ENCODE data around the gene NDST3.
A peak's percentile ranks its signal among the peaks of the same experiment; 100 is the strongest.
"Not testable (repeated sequence)": the region's sequence is repeated elsewhere in the genome, so short reads cannot be mapped to it uniquely, and the experiment has no call there.

Gene NDST3

DNA sequence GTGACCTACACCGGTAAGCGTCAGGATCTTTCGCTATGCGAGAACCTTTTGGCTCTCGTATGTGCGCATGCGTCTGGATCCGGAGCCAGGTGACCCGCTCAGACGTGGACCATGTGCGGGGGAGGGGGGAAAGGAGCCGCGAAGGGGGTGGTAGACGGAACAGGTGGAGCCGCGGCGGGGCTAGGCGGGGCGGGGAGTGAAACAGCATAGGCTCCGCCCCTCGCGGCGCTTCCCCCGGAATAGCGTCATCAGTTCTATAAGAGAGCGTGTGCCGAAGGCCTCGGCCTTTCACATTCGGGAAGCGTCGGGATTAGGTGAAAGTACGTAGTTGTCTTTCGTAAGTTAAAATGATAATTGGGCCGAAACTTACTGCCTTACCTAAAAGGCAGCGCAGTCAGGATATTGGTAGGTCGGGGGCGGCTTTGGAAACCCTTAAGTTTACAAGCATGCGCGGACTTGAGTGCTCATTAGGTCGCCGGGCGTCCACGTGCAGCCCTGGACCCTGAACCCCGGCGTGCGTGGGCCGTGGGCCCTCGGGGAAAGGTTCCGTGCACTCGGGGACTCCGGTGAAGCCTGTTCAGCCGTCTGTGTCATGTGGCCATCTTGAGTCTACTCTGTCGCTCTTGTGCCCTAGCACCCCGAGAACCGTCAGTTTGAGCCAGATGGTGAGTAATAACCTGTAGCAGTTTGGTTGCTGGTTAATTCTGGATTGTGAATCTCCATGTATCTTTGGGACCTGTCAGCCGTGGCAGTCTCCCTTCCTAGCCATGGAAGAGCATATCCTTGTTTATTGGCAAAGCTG, 244.4 kb downstream of the NDST3 start:
- peak; percentile 83 to 88 for DNase-seq

DNA sequence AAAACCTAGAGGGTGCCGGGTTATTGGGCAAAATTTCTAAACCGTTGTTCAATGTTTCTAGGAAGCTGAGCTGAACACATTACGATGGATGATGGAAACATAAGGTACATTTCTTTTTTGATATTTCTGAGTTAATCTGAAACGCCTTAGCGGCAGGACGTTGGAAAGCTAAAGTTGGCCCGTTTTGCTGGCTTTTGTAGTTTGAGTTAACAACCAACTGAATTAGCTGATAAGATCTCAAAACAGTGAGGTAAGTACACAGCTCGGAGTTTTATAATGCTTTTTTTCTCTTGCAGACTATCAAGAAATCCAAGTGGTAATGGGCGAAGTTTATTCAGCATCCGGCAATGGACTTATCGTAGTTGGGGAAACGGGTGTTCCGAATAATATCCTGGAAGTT, 245.0 kb downstream of the NDST3 start:
- DNase-seq = no peak

DNA sequence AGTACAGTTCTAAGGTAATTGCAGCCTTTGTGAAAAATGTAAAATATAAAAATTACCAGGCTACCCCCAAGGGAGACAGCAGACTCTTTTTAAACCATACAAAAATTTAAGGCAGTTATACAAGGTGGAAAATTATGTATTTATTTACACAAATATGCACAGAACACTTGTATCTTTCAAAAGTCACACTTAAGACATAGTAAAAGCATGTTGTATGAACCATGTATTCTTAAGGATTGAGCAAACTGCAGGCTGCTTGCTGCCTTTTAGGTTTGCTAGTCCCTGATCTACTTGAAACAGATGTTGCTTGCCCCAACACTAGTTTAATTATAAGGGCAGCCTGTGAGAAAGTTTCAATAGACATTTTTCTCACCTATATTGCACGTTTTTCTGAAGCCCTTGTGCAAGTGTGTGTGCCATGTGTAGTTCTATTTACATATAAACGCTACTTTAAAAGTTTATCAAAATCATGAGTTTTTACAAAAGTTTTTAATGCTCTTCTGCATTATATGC, 245.7 kb downstream of the NDST3 start:
- DNase-seq = no peak

DNA sequence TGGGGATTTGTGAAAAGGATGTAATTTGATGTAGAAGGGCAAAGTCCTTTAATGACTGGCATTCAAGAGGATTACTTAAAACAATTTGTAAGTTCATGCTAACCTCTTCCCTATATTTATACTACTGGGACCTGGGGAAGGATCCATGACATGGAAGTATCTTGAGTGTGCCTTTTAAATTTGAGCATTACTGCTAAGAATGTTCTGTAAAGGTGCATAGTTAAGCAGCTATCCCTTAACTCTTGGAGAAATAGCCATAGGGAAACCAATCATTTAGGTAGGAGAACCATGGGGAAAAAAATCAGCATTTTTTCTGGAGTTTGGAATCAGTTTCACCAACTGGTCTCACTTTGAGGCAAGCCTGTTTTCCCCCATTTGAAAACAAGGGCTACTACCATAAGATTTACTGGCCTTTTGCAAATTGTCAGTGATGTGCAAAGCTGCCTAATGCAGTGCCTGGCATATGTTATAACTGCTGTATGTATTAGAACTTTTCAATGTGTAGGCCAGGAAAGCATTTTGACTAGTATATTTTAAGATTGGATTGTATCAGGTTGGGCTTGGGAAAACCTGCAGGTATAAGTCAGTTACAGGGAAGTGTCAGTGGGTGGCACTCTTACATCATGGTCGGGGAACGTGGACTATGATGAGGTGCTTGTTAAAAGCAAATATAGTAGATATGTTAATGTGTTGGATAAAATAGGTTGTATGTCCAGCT, 246.4 kb downstream of the NDST3 start:
- peak; percentile 24 to 49 for DNase-seq

DNA sequence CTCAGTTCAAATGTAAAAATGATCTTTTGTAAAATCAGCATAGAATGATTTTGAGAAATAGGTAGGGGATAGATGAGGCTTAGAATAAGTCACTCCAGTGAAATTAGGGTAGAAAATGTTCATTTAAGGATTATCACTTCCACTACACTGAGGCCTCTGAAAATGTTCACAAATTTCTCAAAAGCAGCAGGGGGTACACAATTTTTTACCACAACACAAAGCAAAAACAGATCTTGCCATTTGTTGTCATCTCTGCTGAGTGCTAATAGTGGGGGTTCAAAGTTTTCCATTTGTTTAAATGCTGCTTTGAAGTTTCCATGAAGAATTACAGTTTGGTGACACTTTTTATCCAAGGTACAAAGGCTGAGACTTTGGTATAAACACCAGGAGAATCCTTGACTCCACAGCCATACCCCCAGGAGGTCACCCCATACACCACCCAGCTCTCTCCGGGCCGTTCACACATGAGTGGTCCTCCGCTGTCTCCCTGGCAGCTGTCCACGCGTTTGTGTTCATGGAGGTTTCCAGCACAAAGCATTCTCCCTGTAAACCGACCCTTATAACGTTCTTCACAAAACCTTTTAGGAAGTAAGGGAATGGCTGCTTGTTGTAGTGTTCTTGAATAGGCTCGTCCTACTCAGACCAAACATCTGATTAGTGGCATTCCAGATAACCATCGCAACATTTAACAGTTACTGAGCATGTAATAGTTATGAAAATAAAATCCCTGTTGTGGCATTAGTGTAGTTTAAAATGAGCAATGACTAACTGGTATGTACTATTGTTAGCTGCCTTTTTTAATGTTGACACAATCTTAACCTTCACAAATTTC, 247.5 kb downstream of the NDST3 start:
- no peak for DNase-seq

DNA sequence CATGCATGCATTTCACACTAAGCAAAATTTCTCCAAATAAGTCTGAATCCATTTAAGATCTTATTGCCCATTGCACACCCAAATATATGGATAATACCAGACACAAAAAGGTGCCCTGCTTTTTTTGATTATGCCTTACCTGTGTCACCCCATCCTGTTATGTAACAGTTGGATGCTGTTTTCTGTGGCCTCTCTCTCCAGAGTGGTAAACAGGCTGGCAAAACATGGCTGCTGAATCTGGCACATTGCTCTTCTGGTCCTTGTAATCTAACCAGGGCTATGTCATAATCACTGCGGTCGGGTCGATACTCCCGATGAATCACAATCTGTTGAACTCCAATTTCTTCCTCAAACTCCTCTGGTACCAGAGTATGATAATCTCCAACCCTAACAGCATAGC, 248.4 kb downstream of the NDST3 start:
- no peak for DNase-seq

DNA sequence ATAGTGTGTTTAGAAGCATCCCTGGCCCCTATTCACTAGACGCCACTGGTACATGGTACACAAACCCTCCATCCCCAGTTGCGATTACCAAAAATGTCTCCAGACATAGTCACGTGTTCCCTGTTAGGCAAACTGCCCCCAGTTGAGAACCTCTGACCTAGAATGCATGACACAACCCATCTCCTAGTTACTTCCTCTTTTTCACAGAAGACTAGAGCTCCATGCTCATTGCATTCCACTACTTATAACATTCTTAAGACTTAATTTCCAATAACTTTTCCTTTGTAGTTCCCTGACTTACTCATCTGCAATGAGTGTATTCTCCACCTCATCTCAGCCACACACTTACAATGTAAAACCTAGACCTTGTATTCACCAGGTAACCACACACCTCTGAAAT, 249.9 kb downstream of the NDST3 start:
- peak; percentile 61 to 82 for DNase-seq

DNA sequence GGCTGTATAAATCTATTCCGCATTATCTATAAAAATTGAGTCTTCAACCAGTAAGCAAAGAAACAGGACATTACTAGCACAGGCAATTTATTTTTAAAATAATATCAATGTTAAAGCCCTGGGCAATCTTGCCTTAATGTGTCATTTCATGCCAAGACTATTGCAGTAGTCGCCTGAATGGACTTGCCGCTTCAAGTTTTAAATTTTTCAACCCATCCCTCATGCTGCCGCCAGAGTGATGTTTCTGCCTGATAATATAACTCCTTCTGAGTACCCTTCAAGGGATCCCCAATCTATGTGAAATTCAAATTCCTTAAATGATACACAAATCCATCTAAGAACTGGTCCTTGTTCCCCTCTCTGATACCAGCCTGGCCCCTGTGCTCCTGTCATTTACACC, 251.6 kb downstream of the NDST3 start:
- DNase-seq = no peak

DNA sequence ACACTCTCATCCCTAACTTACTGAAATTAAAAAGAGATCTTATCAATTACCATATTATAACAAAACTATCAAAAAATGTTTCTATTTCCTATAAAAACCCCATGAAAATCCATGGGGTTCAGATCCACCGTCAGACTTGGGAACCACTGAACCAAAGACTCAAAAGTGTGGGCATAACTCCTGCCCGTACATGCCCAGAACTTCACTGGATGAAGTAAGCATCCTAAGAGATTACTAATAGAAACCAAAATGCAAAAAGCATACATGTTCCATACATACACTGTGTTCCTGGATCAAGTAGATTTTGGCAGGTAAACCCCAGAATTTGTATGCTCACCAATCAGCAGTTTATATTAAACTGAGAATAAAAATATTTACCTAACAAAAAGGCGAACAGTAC, 252.4 kb downstream of the NDST3 start:
- DNase-seq = no peak

DNA sequence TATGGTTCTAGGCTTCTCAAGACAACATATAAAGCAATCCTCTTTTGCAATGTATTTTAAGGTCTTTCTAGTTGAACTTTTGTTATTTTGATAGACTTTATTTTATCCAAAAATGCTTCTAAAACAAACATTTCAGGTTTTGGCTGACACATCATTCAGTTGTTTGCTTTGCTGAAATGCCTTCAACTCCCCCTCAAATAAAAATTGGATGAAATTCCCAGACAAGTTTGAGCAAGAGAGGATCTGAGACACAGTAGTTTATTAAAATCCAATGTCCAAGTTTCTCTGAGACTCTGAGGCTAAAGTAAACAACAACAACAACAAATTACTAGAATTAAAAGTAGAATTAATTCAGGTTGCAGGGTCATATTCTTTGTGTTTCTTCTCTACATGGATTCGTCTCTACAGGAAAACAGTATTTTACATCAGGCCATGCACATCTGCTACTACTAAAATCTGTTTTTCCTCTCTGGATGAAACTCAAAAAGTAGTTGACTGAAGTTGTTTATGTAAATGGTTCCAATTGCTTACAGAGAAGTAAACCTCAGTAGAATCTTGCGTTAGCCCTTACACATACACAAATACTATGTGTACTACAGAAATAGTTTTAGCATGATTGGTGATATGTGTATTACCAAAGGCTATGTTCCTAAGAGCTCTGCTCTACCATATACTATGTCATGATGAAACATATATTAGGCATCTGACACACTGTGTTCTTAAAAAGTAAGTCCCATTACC, 253.6 kb downstream of the NDST3 start:
- DNase-seq = no peak

DNA sequence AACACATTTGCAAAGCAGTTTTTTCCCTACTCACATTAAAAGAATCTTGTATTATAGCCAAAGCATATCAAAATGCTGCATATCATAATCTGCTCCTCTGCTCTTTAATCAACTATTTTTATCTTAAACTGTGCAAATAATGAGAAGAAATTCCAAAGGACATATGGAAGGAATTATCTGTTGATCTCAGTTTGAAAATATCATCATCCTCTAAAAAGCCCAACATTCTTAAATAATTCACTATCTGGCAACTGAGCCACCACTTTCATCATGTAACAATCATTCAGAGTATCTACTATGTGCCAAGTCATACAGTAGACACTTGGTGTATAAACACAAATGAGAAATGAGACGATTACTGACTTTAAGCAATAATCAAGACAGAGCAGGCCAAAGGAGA, 255.5 kb downstream of the NDST3 start:
- DNase-seq = no peak

DNA sequence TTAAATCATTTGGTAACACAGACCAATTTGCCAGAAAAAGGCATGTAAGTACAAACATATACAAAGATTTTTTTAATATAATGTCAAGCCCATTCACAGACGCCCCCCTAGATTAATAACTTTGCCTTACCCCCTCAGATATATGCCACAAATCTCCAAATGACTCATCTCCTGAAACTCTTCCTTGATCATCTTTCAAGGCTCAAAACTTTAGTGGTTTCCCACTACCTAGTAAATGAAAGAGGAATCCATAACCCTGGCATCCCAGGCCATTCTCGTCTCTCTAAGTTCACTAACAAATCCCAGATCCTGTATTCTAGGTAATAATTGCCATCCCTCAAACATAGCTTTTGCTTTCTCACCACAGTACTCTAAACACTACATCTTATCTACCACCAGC, 256.7 kb downstream of the NDST3 start:
- no peak for DNase-seq

DNA sequence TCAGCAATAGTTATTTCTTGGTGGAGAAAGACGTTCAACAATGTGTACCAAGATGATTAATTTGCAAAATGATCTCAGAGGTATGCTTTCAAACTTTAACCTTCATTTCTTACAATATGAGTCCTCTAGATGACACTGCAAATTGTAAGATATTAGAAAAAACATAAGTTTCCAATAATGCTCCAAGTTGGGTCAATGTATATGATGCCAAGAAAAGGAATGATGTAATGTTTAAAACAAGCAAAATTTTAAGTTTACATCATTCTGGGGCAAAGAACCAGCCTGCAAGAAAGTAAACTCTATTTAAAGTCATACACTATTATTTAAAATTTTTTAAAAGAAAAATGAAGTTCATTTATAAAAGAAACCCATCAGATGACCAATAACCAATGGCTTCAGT, 262.4 kb downstream of the NDST3 start:
- DNase-seq = no peak

DNA sequence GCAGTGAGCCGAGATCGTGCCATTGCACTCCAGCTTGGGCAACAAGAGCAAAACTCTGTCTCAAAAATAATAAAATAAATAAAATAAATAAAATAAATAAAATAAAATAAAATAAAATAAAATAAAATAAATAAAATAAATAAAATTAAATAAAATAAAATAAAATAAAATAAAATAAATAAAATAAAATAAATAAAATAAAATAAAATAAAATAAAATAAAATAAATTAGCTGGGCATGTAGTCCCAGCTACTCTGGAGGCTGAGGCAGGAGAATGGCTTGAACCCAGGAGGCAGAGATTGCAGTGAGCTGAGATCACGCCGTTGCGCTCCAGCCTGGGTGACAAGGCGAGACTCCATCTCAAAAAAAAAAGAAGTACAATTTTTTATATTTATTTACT, 265.3 kb downstream of the NDST3 start:
- DNase-seq = not testable (repeated sequence)

DNA sequence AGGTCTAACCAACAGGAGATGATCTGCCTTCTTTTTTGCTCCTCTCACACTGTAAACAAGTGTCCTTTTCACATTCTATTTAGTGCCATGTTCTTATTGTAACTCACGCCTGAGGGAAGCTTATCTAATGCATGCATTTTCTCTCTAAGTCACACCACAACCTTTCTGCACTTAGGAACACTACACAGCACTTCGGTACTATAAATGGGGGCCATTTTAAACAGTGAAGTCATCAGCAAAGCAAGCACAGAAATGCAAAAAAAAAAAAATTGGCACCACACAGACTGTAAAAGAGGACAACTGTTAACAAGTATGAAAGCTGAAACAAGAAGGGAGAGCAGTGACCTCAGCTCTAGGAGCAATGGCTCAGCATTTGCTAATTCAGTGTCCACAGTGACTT, 273.4 kb downstream of the NDST3 start:
- no peak for DNase-seq

Data from AML-193 (cell line).